Activated CD8-positive, alpha-beta memory T cell treated with anti-CD3 and anti-CD28 coated beads, Interleukin-2, amount 50 U/mL, for 48 hours (primary cell): ENCODE data around the gene ANKS3.

Source experiments
- DNase-seq: peaks from one replicate; pipeline ENCODE4 v3.0.0-alpha.2; 2020

The ANKS3 gene

DNA sequence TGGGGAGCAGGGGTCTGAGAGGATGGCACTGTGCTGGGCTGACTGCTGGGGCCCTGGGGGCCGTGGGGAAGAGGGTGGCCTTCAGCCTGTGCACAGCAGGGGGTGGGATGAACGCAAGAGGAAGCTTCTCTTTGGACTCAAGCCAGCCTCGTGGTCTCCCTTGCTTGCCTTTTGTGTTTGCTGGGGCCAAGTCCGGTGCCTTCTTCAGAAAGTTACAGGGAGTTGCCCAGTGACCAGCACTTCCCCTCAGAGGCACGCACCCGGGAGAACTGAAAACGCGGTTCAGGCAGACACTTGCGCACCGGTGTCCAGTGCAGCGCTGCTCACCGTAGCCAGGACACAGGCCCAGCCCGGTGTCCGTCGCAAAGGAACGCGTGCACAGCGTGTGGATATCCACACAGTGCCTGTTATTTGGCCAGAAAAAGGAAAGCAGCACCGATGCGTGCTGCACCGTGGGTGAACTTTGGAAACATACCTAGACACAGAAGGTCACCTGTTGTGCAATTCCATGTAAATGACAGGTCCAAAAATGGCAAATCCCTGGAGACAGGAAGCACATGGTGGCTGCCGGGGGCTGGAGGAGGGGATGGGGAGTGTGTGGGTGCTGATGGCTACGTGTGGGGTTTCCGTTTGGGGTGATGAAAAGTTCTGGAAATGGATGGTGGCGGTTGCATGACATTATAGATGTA is 70.2 kb downstream of the ANKS3 start:
- DNase-seq = no peak

DNA sequence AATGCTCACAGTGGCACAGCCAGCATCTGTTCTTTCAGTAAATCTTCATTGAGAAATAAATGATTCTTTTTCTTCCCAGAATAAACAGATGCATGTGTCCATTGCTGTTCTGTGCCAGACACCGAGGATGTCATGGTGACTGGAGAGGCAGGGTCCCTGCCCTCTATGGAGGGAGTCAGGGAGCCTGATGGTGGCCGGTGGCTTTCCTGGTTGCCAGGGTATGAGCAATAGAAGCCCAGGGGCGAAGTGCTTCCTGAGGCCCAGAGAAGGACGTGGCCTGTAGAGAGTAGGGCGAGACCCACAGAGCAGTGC is 70.7 kb downstream of the ANKS3 start:
- DNase-seq = no peak

DNA sequence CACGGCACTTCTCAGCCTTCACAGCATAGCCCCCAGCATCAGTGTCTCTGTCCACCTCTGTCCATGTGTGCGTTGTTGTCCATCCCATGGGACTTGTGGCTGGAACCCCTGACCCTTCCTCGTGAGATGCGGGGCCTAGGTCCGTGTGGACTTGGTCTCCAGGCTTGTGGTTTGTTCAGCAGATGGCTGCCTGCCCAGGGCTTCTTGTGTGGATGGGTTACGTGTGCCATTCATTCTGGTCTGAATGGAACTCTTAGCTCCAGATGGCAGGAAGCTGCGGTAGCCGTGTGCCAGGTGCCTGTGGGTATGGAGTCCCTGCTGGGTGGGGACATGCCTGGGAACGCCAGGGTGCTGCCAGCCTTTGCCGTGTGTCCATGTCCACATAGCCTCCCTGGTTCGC is 72.4 kb downstream of the ANKS3 start:
- no peak for DNase-seq

DNA sequence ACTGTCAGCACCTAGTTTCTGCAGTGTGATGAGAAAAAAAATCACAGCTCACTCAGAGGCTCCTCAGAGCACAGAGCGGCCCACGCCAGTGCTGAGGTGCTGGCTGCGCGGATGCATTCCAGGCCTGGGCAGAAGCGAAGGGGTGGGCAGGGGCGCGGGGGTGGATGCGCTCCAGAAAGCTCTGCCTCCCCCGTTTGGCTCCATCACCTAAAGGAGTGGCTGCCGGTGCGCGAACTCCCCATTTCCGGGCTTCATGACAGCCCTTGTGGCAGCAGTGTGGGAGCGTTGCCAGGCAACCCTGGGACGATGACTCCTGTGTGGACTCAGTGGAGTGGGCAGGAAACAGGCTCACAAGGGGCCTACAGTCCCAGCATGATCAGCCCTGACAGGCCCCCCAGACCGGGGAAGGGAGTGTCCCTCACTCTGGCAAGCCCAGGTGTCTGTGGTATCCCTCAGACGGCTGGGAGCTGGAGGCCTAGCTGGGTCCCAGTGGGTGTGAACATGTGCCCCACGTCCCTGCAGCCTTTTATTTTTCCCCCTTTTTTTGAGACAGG is 73.5 kb downstream of the ANKS3 start:
- peak; percentile 86 for DNase-seq

DNA sequence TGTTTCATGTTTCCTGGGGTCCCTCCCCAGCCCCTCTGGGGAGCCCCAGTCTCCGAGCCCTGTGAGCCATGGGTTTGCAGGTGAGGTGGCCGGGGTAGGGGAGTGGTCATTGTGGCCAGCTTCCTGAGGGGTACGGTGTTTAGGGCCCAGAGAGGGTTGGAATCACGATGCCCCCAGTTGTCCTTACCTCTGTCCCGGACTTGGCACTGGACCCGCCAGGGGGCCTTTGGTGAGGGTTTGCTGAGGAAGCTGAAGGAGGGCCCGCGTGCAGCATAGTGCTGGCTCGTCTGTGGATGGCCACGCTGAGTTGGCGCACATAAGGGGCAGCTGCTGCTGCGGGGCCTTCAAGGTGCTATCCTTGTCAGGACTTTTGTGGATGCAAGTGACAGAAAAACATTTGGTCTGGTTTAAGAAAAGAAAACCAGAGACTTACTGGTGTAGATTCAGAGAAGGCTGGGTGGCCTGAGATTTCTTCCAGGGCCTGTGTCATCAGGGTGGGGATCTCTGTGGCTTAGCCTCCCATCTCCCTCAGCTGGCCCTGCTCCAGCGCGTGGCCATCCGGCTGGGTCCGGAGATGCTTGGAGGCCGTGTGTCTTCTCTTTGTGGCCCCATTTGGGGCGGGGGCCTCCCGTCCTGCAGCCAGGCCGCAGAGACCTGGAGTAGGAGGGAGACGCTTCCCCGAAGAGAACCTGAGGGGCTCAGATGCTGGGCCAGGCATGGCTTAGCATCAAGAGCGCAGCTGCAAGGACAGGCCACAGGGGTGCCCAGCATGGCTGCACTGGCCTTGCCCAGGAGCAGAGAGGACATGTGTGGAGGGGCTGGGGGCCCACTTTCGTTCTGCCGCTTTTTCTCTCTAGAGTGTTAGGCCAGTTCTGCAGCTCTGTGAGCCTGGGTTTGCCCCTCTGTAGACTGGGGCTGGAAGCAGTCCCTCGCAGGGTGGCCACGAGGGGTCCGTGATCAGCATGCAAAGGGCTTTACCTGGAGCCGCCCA is 74.4 kb downstream of the ANKS3 start:
- DNase-seq = no peak

DNA sequence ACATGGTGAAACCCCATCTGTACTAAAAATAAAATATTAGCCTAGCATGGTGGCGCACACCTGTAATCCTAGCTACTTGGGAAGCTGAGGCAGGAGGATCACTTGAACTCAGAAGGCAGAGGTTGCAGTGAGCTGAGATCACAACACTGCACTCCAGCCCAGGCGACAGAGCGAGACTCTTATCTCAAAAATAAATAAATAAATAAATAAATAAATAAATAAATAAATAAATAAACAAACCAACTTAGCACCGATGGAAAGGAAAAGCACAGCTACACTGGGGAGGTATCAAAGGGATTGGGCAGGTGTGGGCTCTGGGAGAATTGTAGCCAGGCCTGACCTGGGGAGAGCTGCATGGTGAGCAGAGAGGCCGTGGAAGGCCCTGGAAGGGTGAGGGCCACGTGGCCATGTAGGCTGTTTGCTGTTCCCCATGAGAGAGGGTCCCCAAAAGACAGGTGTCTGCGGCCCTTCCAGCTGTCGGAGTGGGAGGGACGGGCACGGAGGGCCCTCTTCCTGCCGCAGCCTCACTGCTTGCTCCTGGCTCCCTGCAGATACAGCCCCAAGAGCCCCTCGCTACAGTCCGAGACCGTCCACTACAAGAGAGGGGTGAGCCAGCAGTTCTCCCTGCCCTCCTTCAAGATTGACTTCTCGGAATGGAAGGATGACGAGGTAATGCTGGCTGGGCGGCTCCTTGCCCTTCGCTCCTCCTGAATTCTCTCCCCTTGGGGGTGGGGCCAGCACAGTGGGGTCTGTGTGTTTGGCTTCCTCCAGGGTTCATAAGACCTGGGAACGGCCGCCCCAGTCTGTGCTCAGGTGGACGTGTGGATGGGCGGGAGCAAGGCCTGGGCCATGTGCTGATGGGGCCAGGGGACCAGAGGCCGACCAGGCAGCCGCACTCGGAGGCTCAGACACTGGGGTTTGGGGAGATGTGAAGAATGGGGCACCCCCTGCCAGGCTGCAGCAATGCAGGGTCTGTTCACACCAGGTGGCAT is 77.1 kb downstream of the ANKS3 start:
- no peak for DNase-seq

DNA sequence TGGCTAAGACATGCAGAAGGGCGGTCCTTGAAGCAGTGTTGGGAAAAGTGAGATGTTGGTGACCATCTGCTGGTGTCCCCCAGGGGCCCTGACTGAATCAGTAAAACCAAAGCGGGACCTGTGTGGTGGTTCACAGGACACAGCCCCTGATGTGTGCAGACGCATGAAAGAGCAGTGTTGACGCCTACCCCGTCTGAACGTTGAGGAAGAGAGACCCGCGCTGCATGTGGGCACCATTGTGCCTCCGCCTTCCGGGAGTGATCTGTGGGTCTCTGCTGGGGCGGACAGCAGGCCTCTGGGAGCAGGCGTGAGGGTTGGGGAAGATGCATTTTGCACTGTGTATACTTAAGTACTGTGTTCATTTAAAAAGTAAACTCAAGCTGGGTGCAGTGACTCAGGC is 77.8 kb downstream of the ANKS3 start:
- no peak for DNase-seq

DNA sequence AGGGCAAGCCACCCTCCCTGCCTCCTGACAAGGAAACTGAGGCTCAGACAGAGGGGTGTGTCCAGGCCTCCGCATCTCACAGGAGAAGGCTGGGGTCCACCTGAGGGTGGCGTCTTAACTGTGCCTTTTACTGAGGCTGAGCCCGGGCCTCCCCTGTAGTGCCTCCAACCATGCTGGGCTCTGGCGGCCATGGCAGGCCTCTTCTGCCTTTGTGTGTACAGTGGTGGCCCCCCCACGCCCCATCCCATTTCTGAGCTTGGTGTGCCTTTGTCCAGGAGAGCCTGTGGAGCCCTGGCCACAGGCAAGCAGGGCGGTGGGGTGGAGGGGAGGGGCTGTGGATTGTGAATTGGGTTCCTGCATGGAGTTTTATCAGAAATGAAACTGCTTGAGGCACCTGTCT is 78.3 kb downstream of the ANKS3 start:
- DNase-seq = no peak

DNA sequence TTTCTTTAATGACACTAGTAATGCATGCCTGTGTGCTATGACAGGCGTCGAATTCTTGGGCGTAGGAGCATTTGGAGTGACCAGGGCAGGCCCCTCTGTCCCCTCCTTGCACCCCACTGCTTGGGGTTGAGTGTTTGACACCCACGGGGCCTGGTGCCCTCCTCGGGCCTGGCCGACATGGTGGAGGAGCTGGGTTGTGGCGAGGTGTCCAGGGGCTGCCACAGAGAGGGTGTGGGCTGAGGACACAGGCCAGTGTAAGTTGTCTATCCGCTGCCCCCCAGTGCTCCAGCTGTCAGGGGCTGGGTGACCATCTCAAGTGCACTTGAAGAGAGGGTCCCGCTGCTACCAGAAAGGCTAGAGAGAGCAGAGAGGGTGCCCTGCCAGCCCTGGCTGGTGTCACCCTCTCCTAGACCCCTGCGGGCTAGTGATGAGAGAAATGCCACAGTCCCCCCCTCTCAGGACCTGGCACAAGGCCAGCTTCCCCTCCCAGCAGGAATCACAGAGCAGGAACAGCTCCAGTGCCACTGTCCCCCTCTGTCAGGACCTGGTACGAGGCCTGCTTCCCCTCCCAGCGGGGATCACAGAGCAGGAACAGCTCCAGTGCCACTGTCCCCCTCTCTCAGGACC is 79.0 kb downstream of the ANKS3 start:
- DNase-seq = no peak

DNA sequence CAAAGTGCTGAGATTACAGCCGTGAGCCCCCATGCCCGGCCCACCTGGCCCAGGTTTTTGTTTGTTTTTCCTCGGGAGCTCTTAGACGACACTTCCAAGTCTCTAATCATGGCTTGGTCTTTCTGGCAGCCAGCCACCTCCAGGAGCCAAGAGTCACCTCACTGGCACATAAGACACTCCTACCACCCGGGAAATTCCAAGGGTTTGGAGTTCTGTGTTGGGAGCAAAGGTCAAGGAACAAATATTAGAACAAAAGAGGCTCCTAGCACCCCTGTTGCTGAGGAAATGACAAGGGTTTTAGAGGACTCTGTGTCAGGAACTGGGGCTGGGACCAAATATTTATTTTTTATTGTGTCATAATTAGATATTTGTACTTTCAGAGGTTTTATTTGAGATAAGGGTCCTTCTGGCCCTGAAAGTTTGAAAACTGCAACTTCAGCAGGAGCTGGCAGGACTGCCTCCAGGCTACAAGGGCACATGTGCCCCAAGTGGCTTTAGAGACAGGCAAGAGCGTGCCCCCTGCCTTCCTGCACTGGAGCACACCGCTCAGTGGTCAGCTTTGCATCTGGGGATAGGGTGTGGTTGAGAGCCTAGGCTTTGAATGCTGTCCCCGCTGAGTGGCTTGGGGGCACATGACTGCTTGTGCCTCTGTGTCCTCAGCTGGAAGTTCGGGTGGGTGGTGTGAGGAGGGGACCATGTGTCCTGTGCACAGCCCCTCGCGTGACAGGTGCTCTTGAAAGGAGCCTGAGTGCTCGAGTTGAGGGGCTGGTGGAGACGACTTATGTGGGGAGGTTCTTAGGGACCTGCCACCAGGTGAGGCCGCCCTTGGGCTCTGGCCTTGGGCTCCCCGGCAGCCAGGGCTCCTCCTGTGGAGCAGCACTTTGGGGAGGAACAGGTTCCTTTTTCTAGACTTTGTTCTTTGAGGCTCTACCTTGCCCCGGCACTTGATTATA is 79.8 kb downstream of the ANKS3 start:
- DNase-seq = no peak

DNA sequence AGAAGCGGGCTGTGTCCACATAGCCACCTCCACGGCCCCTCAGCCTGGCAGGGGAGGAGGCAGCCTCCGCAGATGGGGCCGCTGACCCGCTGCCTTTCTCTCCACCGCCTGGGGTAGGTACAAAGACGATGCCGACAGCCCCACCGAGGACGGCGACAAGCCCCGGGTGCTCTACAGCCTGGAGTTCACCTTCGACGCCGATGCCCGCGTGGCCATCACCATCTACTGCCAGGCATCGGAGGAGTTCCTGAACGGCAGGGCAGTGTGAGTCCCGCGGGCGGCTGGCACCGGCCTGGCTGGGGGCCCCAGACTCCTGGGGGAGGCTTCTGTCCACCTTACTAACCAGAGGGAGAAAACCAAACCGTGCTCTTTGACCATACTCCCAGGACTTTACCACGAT is 81.5 kb downstream of the ANKS3 start:
- no peak for DNase-seq

DNA sequence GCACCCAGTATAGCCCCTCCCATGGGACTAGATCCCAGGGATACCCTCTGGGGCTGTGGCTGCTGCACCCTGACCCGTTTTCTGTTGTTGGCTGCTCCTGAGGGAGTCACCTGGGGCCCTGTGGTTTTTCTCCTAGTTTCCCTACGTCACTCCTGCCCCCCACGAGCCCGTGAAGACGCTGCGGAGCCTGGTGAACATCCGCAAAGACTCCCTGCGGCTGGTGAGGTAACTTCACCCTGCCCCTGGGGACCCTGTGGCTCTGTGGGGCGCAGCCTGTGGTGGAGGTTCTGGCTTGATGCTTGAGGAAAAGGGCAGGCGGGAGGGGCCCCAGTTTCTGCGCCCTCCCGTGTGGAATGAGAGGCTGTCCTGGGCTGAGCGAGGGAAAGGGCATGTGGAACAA is 82.2 kb downstream of the ANKS3 start:
- no peak for DNase-seq

DNA sequence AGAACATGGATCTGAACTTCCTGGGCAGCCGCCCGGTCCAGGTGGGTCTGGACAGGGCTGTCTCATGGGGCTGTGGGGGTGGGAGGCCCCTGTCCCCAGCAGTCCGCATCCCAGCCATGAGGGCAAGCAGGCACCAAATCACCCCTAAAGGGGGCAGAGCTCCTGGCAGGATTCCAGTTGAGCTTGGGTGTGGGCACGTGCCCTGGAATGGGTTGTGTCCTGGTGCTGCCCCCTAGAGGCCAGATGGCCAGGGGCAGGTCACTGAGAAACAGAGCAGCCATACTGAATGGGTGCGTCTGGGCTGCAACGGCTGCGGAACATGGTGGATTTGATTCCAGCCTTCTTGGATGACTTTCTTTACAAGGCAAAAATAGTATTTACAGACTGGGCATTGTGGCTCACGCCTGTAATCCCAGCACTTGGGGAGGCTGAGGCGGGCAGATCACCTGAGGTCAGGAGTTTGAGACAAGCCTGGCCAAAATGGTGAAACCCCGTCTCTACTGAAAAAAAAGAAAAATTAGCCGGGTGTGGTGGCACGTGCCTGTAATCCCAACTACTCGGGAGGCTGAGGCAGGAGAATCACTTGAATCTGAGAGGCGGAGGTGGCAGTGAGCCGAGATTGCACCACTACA is 83.5 kb downstream of the ANKS3 start:
- peak; percentile 93 for DNase-seq

DNA sequence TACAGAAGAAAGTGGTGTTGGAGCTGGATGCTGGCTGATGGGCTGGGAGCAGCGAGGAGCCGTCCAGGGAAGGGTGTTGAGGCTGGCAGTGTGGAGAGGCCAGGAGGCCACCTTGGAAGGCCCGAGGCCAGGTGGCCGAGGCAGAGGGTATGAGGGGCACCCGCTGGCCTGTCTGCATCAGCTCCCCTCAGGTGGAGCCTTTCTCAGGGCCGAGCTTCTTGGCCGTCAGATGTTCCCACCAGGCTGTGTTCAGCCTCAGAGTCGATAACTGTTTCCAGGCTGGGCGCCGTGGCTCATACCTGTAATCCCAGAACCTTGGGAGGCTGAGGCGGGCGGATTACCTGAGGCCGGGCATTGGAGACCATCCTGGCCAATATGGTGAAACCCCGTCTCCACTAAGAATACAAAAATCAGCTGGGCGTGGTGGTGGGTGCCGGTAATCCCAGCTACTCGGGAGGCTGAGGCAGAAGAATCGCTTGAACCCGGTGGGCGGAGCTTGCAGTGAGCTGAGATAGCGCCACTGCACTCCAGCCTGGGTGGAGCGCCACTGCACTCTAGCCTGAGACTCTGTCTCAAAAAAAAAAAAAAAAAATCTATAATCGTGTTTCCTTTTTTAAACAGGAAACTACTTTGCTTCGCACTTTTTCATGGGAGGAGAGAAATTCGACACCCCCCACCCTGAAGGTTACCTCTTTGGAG is 84.2 kb downstream of the ANKS3 start:
- DNase-seq = no peak

DNA sequence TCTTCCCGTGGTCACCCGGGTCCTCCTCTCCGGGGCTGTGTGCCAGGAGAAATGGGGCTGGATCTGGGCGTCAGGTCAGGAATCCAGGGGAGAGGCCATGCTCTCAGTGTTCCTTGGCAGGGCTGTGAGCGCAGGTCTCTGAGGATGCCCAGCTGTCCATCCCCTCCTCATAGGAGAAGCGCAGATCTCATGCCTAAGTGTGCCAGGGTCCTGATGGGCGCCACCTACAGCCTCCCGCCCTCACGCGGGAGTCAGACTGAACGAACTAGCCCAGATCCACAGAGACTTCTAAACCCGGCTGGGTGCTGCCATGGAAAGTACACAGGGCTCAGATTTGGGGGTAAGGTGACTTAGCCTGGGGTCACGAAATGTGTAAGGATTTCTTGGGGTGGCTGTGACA is 85.2 kb downstream of the ANKS3 start:
- DNase-seq = no peak

DNA sequence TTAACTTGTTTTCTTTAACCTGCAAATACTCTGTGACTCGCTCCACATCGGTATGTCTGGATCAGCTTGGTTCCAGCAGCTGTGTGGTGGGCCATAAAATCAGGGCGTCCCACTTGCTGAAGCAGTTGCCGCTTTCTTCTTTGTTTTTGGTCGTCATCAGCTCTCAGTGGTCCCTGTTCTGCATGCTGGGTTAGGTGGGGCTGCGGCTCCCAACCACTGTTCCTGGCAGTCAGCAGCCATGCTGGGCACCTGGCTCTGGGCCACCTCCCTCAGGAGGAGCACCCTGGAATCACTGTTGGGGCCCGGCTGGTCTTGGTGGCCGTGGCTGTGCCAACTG is 86.5 kb downstream of the ANKS3 start:
- no peak for DNase-seq

DNA sequence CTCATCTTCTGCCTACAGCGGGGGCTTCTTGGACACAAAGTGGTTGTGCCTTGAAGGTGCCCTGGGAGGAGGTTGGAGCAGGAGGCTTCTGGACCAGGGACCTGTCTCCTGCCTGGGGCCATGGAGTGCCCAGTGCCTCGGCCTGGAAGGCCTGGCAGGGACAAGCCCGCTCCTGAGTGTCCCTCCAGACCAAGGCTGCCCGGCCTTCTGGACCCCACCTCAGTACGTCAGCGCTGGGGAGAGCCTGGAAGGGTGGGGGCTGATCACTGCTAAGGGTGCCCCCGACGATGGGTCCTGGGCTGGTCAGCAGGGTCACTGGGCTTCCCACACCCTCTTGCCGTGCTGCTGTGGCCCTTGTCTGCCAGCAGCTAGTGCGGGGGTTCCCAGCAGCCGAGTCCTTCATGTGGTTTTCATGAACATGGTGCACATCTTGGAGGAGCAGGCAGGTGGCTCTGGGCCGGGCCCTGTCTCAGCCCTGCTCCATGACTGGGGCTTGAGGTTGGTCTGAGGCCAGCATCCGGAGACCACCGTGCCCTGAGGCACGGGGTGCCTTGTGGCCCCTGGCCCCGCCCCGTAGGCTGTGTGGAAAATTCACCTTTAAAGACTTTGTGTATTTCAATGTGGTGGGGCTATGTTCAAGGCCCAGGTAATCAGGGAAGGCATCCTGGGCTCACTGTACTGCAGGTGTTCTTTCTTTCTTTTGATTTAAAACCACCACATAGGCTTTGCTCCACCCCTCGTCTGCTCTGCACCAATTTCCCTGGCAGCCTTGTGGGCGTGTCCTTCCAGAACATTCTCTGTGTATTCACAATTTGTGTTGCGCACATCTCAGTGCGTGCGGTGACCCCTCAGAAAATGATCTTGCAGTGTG is 87.1 kb downstream of the ANKS3 start:
- DNase-seq = no peak
